GM21367 (cell line): ENCODE measurements around the gene PSMB4.
"Not testable (repeated sequence)": the region's sequence is repeated elsewhere in the genome, so short reads cannot be mapped to it uniquely, and the experiment has no call there.

Experiments used
- ATAC-seq: cut with Tn5 transposase; IDR thresholded peaks from one replicate; pipeline ENCODE4 v1.9.1; 2021; ENCODE audit not compliant: unreplicated experiment

Gene PSMB4

GRCh38 chr1:151399324-151400171, at the start of gene PSMB4:
PSMB4 (plus strand) TSS chr1:151399573; CDS start chr1:151399588, 15 bp downstream.
- peak; percentile 72 for ATAC-seq

DNA sequence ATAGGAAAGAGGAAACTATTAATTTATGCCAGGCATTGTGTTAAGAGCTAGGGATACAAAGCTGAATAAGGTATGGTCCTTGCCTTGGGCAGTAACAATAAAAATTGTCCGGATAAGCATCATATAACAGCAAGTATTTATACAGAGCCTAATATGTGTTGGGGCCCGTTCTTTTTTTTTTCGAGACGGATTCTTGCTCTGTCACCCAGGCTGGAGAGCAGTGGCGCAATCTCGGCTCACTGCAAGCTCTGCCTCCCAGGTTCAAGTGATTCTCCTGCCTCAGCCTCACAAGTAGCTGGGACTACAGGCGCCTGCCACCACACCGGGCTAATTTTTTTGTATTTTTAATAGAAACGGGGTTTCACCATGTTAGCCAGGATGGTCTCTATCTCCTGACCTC, 49.0 kb upstream of the PSMB4 start:
- ATAC-seq: not testable (repeated sequence)

DNA sequence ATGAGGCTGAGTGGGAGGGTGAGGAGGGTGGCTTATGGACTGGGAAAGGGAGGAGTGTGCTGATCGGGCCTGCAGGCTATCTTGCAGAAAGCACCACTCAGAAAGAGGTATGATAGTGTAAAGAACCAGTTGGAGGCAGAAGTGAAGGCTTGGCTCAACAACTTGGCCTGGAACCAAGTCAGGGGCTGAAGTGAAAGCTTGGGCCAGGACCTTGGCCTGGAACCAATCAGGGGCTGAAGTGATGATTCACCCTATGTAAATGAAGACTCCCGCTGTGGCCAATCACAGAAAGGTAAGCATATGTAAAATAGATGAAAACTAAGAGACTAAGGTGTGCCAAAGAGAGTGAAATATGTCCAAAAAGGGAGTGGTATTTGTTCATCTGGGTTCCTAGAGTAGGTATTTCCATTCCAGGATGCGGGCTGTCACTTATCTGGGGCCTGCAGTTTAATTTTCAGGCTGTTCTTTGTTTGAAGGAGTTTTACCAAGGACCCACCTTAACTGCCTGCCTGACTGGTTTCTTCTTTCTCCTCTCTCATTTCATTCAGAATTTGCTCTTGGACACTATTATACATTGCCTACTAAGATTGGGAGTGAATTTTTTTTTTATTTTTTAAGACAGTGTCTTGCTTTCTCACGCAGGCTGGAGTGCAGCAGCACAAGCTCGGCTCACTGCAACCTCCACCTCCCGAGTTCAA, 47.2 kb upstream of the PSMB4 start:
- no peak for ATAC-seq

- no peak for ATAC-seq
Measured at GRCh38 chr1:151356696-151357095, 42.7 kb upstream of the PSMB4 start.

- ATAC-seq: no peak
Measured at GRCh38 chr1:151361883-151362282, 37.5 kb upstream of the PSMB4 start.

- no peak for ATAC-seq
Measured at GRCh38 chr1:151362308-151363155, 36.8 kb upstream of the PSMB4 start.

DNA sequence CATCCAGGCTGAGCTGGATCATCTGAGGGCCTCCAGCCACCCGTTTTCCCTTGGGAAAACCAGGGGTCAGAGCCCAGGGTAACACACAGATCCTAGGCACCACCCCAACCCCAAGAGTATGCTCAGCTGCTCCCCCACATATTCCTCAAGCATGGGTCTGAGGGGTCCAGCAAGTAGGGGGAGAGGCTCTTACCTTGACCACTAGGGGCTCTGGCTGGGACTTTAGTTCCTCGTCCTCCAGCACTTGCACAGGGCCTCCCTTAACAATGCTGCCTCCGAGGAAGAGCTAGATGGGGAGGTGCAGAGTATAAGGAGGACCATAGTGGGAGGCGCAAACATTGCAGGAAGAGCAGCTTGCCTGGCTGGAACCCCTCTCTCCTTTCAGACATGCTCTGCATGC, 34.4 kb upstream of the PSMB4 start:
- no peak for ATAC-seq

- ATAC-seq: no peak
Measured at GRCh38 chr1:151367658-151368392, 31.5 kb upstream of the PSMB4 start.

GRCh38 chr1:151368393-151369301, 30.7 kb upstream of the PSMB4 start:
- ATAC-seq: no peak

DNA sequence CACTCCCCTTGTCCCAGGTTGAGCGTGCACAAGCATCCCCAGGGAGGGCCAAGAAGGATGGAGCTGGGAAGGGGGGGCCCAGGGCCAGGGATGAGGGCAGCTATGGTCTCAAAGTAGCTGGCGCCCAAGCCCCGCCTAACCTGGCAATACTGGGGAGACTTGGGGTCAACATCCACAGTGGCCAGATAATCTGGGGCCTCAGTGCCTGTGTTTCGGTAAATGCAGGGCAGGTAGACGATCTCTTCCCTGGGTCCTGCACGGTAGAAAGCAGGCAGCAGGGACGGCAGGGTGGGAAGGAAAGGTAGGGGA, 30.1 kb upstream of the PSMB4 start:
- no peak for ATAC-seq

- ATAC-seq: no peak
Measured at GRCh38 chr1:151369621-151370048, 29.7 kb upstream of the PSMB4 start.

DNA sequence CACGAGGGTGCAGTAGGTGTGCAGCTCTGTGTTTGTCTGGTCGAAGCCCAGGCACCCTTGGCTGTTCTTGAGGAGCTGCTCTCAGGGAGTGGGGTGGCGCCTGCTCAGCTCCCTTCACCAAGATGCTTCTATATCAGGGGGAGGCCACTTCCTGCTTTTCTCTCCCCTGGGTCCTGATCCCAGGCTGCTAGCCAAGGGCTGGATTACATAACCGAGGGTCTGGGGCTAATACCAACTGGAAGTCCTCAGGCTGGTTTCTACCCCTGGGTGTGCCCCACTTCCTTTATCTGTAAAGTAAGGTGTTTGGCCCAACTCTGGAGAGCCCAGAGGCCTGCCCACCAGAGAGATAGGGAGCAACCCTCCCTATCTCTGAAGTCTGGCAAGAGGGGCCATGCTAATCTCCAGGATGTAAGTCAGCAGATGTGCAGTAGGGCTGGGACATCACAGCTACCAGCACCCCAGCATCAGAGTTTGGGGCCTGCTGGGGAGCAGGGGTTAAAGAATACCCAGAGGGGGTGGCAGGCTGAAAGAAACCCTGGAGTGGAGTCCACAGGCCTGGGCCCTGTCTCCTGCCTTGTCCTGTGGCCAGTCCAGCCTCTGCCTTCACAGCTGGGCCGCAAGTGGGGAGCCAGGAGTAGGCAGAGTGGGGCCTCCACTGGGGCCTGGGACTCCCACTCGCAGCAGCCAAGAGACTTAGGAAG, 29.0 kb upstream of the PSMB4 start:
- no peak for ATAC-seq

DNA sequence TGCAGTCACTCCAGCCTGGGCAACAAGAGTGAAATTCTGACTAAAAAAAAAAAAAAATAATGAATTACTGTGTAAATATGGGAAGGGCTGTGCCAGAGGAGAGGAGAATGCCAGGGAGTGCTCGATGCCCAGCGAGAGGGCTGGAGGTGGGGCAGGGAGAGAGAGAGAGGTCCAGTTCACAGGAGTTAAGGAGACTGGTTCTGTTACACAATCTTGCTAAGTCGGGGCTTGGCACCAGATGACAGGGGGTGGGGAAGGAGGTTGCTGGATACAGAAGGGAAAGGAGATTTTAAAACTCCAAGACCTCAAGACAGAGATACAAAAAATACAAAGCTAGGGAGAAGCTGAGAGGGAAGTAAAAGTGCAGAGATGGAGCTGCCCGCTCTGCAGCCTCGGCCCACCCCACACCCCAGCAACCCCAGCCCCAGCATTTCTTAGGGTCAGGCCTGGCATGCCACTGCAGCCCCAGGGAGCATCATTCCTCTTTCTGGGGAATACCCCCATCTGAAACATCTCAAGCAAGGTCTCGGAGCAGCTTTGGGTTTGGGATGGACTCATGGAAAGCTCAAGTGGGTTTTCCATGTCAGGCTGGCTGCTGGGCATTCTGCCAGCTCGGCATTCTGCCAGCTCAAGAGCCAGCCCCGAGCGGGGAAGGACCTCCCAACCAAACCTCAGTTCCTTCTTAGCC, 27.9 kb upstream of the PSMB4 start:
- no peak for ATAC-seq

DNA sequence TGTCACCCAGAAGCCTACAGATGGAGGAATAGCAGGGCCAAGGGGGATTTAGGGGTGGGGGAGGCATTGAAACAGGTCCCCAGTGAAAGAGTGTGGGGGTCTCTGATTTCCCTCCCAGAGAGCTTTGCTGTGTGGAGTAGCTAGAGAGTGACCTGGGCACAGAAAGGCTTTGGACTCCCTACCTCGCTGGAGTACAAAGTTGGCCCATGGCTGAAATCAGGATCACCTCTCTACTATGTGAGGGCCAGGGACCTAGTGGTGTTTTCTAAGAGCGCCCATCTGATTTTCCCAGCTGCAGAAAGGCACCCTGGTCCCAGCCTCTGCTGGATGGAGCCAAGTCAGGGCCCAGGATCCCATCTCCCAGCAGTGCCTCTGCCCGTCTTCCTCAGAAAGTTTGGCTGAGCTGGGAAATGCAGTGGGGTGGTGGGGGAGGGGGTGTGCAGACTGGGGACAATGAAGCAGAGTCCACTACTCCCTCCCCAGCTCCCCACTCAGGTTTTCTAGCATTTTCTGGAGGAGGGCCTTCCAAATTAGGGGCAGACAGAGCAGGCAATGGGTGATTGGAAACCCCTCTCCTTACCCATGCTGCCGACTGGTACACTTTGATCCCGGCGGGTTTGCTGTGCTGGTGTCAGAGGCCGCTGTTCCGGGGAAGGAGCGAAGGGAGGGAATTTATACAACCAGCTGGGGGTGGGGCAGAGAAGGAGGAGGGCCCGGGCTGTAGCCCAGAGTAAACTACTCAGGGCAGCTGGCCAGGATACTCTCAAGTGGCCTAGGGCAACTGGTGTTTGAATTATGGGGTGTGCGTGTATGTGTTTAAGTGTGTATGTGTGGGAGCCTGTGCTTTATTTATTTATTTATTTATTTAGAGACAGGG, 27.1 kb upstream of the PSMB4 start, which contains the start of gene SELENBP1:
TSS of gene SELENBP1 (minus strand) at position 648 of the 877 bp plus-strand sequence. CDS start at position 584, 64 bp downstream.
- no peak for ATAC-seq

DNA sequence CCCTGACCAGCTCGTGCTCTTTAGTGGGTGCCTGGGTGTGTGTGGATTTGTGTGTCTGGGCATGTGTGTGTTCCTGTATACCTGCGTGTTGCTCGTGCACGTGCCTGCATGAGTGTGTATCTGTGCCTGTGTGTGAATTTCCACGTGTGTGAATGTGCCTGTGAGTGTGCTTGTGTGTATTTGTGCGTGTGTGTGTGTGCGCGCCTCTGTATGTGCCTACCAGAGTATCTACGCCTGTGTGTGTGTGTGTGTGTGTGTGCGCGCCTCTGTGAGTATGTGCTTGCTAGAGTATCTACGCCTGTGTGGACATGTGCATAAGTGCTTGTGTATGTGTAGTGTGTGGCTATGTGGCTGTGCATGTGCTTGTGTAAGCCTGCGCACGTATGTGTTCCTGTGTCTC, 26.2 kb upstream of the PSMB4 start:
- no peak for ATAC-seq

- ATAC-seq: no peak
Measured at GRCh38 chr1:151377150-151377884, 22.1 kb upstream of the PSMB4 start.

DNA sequence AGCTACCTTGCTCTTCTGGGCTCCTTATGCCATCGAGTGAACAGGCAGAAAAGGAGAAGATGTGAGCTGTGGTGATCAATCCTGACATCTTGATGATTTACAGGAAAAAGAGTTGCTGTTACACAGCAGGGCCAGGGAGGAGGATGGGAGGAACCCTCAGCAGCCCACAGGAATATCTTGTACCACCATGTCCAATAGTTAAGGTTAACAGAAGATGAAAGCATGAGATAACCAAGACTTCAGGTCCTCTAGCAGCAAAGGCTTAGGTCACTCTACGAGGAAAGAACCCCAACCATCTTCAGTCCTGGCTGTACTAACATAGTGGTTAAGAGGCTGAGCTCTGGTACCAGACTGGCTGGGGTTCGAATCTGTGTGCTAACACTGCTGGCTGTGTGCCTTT, 14.8 kb upstream of the PSMB4 start:
- no peak for ATAC-seq
